K562 (cell line): ENCODE results near the gene FAM83G. TPM values are rescaled to one million over a fixed set of nuclear protein-coding genes. Genes with fewer than 3 reads are reported as not detected.

Experiments used
- ATAC-seq: fragments of 200-7000 bp; cut with Tn5 transposase; 3 replicates; pipeline ENCODE4 v1.9.1; 2020; ENCODE audit warnings: moderate library complexity
- BruUV-seq: library from RNA; stranded (reverse); fragments of 400-500 nt; replicated peaks from 2 replicates; lab custom pipeline; 2021; lab: Mats Ljungman, UMichigan
- CTCF ChIA-PET: fragments of 300-600 bp; formaldehyde crosslinking; extraction: SDS; loops from one replicate; lab custom pipeline; 2021; ENCODE audit warnings: low intra/inter-chr PET ratio; lab: Yijun Ruan, JAX
- POLR2A ChIA-PET: fragments of 300-600, 350-650 bp; sonication (Branson Sonifier 250); formaldehyde crosslinking; extraction: SDS; loops from one replicate; lab custom pipeline; 2021; ENCODE audit warnings: antibody characterized with exemption, inconsistent platforms; lab: Yijun Ruan, JAX
- DNase-seq, 4 experiments: peaks; one replicate each; pipeline versions ENCODE4 v3.0.0 to v3.0.0-alpha.2; 2011 to 2018; ENCODE audit warnings: low spot score in 3 of 4, mixed read lengths in 3 of 4; ENCODE audit errors: extremely low read depth in 1 of 4
- FAIRE-seq: peaks from 2 replicates; lab custom pipeline; 2011; peaks lifted over from hg19 to GRCh38; lab: Jason Lieb, UNC
- H2AFZ ChIP-seq: 2 replicates; pipeline ENCODE4 v1.6.0; 2011; ENCODE audit warnings: low read depth, low read length, control low read depth, inconsistent platforms
- H3K27ac ChIP-seq: fragments of 200-600 bp; 3 replicates; pipeline ENCODE4 v1.8.0; 2011; ENCODE audit warnings: low read depth, mild to moderate bottlenecking, control low read depth, inconsistent platforms, low read length, moderate library complexity, mixed read lengths; ENCODE audit errors: extremely low read depth
- H3K27me3 ChIP-seq, 2 experiments: fragments of 300-600 bp in 1 of 2; 2 replicates in 1 of 2; 3 replicates in 1 of 2; pipeline versions ENCODE4 v1.6.0 to v1.8.0; 2011; ENCODE audit warnings: inconsistent platforms in 2 of 2, low read length in 2 of 2, mild to moderate bottlenecking in 1 of 2, mixed read lengths in 1 of 2, moderate library complexity in 1 of 2; ENCODE audit not compliant: control insufficient read depth in 2 of 2, insufficient read depth in 2 of 2
- H3K36me3 ChIP-seq: fragments of 300-600 bp; 3 replicates; pipeline ENCODE4 v1.8.0; 2011; ENCODE audit warnings: mild to moderate bottlenecking, low read length, inconsistent platforms; ENCODE audit not compliant: control insufficient read depth, insufficient read depth
- H3K4me1 ChIP-seq, 2 experiments: fragments of 200-600 bp in 1 of 2; replicated peaks in 1 of 2; 2 replicates in 1 of 2; 3 replicates in 1 of 2; pipeline versions ENCODE4 v1.5.1 to v1.8.0; 2011; ENCODE audit warnings: inconsistent platforms in 2 of 2, low read length in 2 of 2, mild to moderate bottlenecking in 1 of 2, mixed read lengths in 1 of 2, moderate library complexity in 1 of 2; ENCODE audit not compliant: control insufficient read depth in 2 of 2, insufficient read depth in 2 of 2
- H3K4me2 ChIP-seq: 2 replicates; pipeline ENCODE4 v1.6.1; 2011; ENCODE audit warnings: low read length, control low read depth, inconsistent platforms, mixed read lengths; ENCODE audit not compliant: insufficient read depth
- H3K4me3 ChIP-seq: fragments of 200-600 bp; sonication (generic), shearing (Covaris generic); 2 replicates; pipeline ENCODE4 v1.5.1; 2016; ENCODE audit warnings: control low read depth, inconsistent platforms
- H3K79me2 ChIP-seq: fragments of 200-600 bp; 3 replicates; pipeline ENCODE4 v1.8.0; 2011; ENCODE audit warnings: low read length, inconsistent platforms; ENCODE audit not compliant: control insufficient read depth, insufficient read depth
- H3K9ac ChIP-seq, 2 experiments: 2 replicates each; pipeline versions ENCODE4 v1.6.0 to v1.6.1; 2011; ENCODE audit warnings: low read depth in 2 of 2, low read length in 2 of 2, control low read depth in 1 of 2, inconsistent platforms in 1 of 2, mild to moderate bottlenecking in 1 of 2, mixed read lengths in 1 of 2; ENCODE audit not compliant: insufficient read depth in 1 of 2
- H3K9me1 ChIP-seq: one replicate; pipeline ENCODE4 v1.6.0; 2011; ENCODE audit warnings: inconsistent platforms, mild to moderate bottlenecking, low read length, moderate library complexity; ENCODE audit not compliant: control insufficient read depth, insufficient read depth
- H3K9me3 ChIP-seq: replicated peaks from 2 replicates; pipeline ENCODE4 v1.5.1; 2011; ENCODE audit warnings: low read depth, low read length, inconsistent platforms; ENCODE audit not compliant: control insufficient read depth, insufficient read depth
- H4K20me1 ChIP-seq: replicated peaks from 2 replicates; pipeline ENCODE4 v1.6.1; 2011; ENCODE audit warnings: low read length, inconsistent platforms, mixed read lengths; ENCODE audit not compliant: control insufficient read depth, insufficient read depth
- RFX7 ChIP-seq: fragments of 250-450 bp; sonication (Bioruptor Pico); IDR thresholded peaks from 2 replicates; pipeline ENCODE4 v1.5.1; 2021; ENCODE audit warnings: mild to moderate bottlenecking
- ZFX ChIP-seq: sonication (generic); formaldehyde crosslinking; IDR thresholded peaks from 2 replicates; pipeline ENCODE4 v1.8.0; 2022; ENCODE audit warnings: mild to moderate bottlenecking, missing genetic modification reagents, moderate library complexity
- WGBS: fragments of 100-300 bp; shearing (Covaris generic); methylation state at CpG from one replicate; pipeline ENCODE4 v1.1.6; 2016; ENCODE audit warnings: low coverage, mixed read lengths; ENCODE audit not compliant: insufficient coverage; ENCODE audit errors: missing lambda C conversion rate; 5-methylcytosine and 5-hydroxymethylcytosine counted together
- in situ Hi-C: fragments of 300-500 bp; cut with MboI; formaldehyde crosslinking; loops from 4 replicates; pipeline ENCODE4 v1.15.0; 2018; ENCODE audit warnings: inconsistent platforms, mixed read lengths
- intact Hi-C: fragments of 100-400 bp; cut with micrococcal nuclease; formaldehyde crosslinking; loops from 2 replicates; pipeline ENCODE4 v1.14.2; 2022
- polyA plus RNA-seq, 8 experiments: library from polyadenylated mRNA; depleted of rRNA in 4 of 8; stranded (reverse) in 5 of 8; unstranded in 3 of 8; fragments of >200 nt; fragmentation: Nextera tagmentation in 2 of 8; fragmentation: Illumina TruSeq in 1 of 8; extraction: Ambion mirVana in 2 of 8; extraction: Trizol in 1 of 8; gene quantifications; 2 replicates each; pipeline versions ENCODE4 v1.2.1 to v1.2.3, GENCODE V29; 2011 to 2014; ENCODE audit warnings: inconsistent platforms in 1 of 8, missing spikeins in 1 of 8
- total RNA-seq, 7 experiments: library from RNA; depleted of rRNA in 6 of 7; stranded (reverse); fragments of >200 nt in 6 of 7; fragmentation: Illumina TruSeq in 2 of 7; extraction: Trizol in 2 of 7; gene quantifications; 2 replicates each; pipeline versions ENCODE4 v1.2.1 to v1.2.3, GENCODE V29; 2011 to 2021; ENCODE audit warnings: low replicate concordance in 1 of 7

Gene FAM83G
- total and polyA plus RNA-seq, 9 of the 15 experiments (the other 6 are each of a cell fraction or from before 2014, with no cell fraction given), result 0.04 to 10.3 (median 4.5) TPM; not detected in 1

GRCh38 chr17:19005137-19005773 is 691 bp upstream of the FAM83G start:
- in situ Hi-C loops, result no loop called here
- BruUV-seq, result no TSS peak
- intact Hi-C loops, result no loop called here
- Histone ChIP-seq H3K9ac (peak overlapping the region; percentile 78 to 93), H4K20me1 (peaks cover 20% of the 10 kb centered on the region), H3K27ac (peak overlapping the region; percentile 88), H3K79me2 (peaks cover 13% of the 10 kb centered on the region; the same call in 2 of the 3 replicates), H3K4me3 (peak overlapping the region; percentile 65), H3K9me1 (no peaks in the 10 kb centered on the region), H2AFZ (peak overlapping the region; percentile 93), H3K27me3 (no peaks in the 10 kb centered on the region), H3K9me3 (no peaks in the 10 kb centered on the region), H3K4me2 (peak overlapping the region; percentile 78), H3K36me3 (peaks cover 25% of the 10 kb centered on the region; the same call in 1 of the 3 replicates), H3K4me1 (peaks cover 23 to 44% of the 10 kb centered on the region in 2 experiments)
- WGBS, result 44% methylated on average over 3 of the region's 13 CpGs
- ATAC-seq (peak; percentile 6; the same call in 1 of the 3 replicates), DNase-seq (no peak), FAIRE-seq (no peak)
- TF ChIP-seq RFX7 (no peak), ZFX (CRISPR knock-in tag) (peak; percentile 14; the same call in 1 of the 2 replicates)
- ChIA-PET POLR2A (interaction anchor here (0.6 to 1.1 kb wide), 3 partner anchors 13 to 17 kb away, joined by 3 to 4 read pairs (median 3); no protein-coding TSS in a partner anchor), CTCF (no interaction called here)
